Psoas muscle (tissue), 8 donors: Measurements from ENCODE around the gene CACNG3. TPM values are rescaled to one million over a fixed set of nuclear protein-coding genes. Genes with fewer than 3 reads are reported as not detected.
"Not testable (repeated sequence)": the region's sequence is repeated elsewhere in the genome, so short reads cannot be mapped to it uniquely, and the experiment has no call there.

Experiments
- ATAC-seq, 4 donors: fragments of 200-7000 bp; cut with Tn5 transposase; one replicate each; pipeline ENCODE4 v1.9.1; 2020; ENCODE audit warnings: moderate library complexity in 3 of 4, mild to moderate bottlenecking in 2 of 4
- DNase-seq, 2 donors: peaks; one replicate each; pipeline ENCODE4 v3.0.0-alpha.2; 2020
- H3K27ac ChIP-seq: fragments of 200-600 bp; one replicate; pipeline ENCODE4 v1.8.0; 2022
- H3K27me3 ChIP-seq, 3 donors: fragments of 200-600 bp in 1 of 3; one replicate each; pipeline versions ENCODE4 v1.6.1 to v1.8.0; 2013 to 2022; ENCODE audit warnings: low read length in 2 of 3, mild to moderate bottlenecking in 2 of 3, moderate library complexity in 1 of 3; ENCODE audit not compliant: insufficient read depth in 3 of 3
- H3K36me3 ChIP-seq, 2 donors: fragments of 200-600 bp in 1 of 2; one replicate each; pipeline versions ENCODE4 v1.6.1 to v1.8.0; 2013 to 2022; ENCODE audit warnings: low read depth in 1 of 2, mild to moderate bottlenecking in 1 of 2, moderate library complexity in 1 of 2; ENCODE audit not compliant: insufficient read depth in 1 of 2
- H3K4me1 ChIP-seq: fragments of 200-600 bp; one replicate; pipeline ENCODE4 v1.8.0; 2022
- H3K4me3 ChIP-seq: fragments of 200-600 bp; one replicate; pipeline ENCODE4 v1.8.0; 2022; ENCODE audit warnings: mild to moderate bottlenecking
- H3K9me3 ChIP-seq: fragments of 200-600 bp; one replicate; pipeline ENCODE4 v1.8.0; 2022
- CTCF ChIP-seq: fragments of 200-600 bp; IDR thresholded peaks from one replicate; pipeline ENCODE4 v1.8.0; 2022; ENCODE audit warnings: antibody characterized with exemption
- WGBS, 3 donors: extraction: QIAGEN DNeasy Blood & Tissue Kit; methylation state at CpG; one replicate each; pipeline versions ENCODE4 v1.1.6 to v1.1.7; 2013; 5-methylcytosine and 5-hydroxymethylcytosine counted together
- intact Hi-C, 2 donors: fragments of 100-400 bp; cut with DNase I; formaldehyde crosslinking; loops; one replicate each; pipeline versions ENCODE4 v1.11.0 to v1.14.2; 2022
- polyA plus RNA-seq, 3 donors: library from polyadenylated mRNA; stranded (reverse); fragments of 200-250 nt; gene quantifications; one replicate each; pipeline ENCODE4 v1.2.3, GENCODE V29; 2013
- total RNA-seq, 4 donors: library from RNA; stranded (reverse); fragmentation: NEBNext Ultra II Directional in 2 of 4; extraction: Animal tissue kit (Norgen Biotek cat#: 25700) in 2 of 4; gene quantifications; one replicate each; pipeline versions ENCODE4 v1.2.1 to v1.2.4, GENCODE V29; 2021 to 2023
- donor health status: healthy with polysubstance abuse.
- donor health status: DM: no; HTN: no; CAD: no; lungs with moderate emphysema.
- donor health status: Bipolar disorder and iron deficiency.
- donor health status: healthy.
- donor health status: DM: yes; HTN: yes; CAD: no.
- donor health status: DM: no; HTN: no; CAD: no.
- donor health status: DM: no; HTN: no; CAD: no.
- donor health status: DM: yes; HTN: yes; CAD: no.

The CACNG3 gene
- total and polyA plus RNA-seq, 7 donors, result 0.03 TPM; not detected in 6

- intact Hi-C loops, result no loop called here
- Histone ChIP-seq H3K4me3 (no peak overlapping the region), H3K4me1 (no peaks in the 10 kb centered on the region), H3K27ac (no peak overlapping the region), H3K9me3 (no peaks in the 10 kb centered on the region), H3K36me3 (no peaks in the 10 kb centered on the region), H3K27me3 (no peaks in the 10 kb centered on the region)
- DNase-seq (no peak), ATAC-seq (no peak)
- TF ChIP-seq CTCF, result no peak
- WGBS, 3 donors, result 38 to 41% (median 41%) methylated on average over 10 of the region's 10 CpGs
These were observed 35.8 kb downstream of the CACNG3 start for GRCh38 chr16:24291932-24292331.

GRCh38 chr16:24294131-24294530 lies 38.0 kb downstream of the CACNG3 start:
- DNase-seq, result no peak

GRCh38 chr16:24297375-24297774 lies 41.2 kb downstream of the CACNG3 start:
- WGBS, 3 donors, result 45 to 56% (median 48%) methylated on average over 3 of the region's 3 CpGs
- intact Hi-C loops, result no loop called here
- Histone ChIP-seq H3K36me3 (no peaks in the 10 kb centered on the region), H3K27me3 (no peaks in the 10 kb centered on the region), H3K4me1 (no peaks in the 10 kb centered on the region), H3K9me3 (no peaks in the 10 kb centered on the region), H3K27ac (no peak overlapping the region), H3K4me3 (no peak overlapping the region)
- no peak for TF ChIP-seq CTCF
- ATAC-seq, result no peak
- no peak for DNase-seq

More at GRCh38 chr16:24294131-24294530, 38.0 kb downstream of the CACNG3 start:
- intact Hi-C loops, result no loop called here
- no peaks in the 10 kb centered on the region for H3K27me3 ChIP-seq
- no peak for ATAC-seq
- no peak overlapping the region for H3K27ac ChIP-seq
- H3K4me1 ChIP-seq, result no peaks in the 10 kb centered on the region
- WGBS, 3 donors, result 76 to 84% (median 82%) methylated on average over 7 of the region's 7 CpGs
- no peaks in the 10 kb centered on the region for H3K9me3 ChIP-seq
- H3K36me3 ChIP-seq, result no peaks in the 10 kb centered on the region
- no peak overlapping the region for H3K4me3 ChIP-seq
- no peak for TF ChIP-seq CTCF

- TF ChIP-seq CTCF, result no peak
- DNase-seq (no peak), ATAC-seq (no peak)
- Histone ChIP-seq H3K9me3 (no peaks in the 10 kb centered on the region), H3K36me3 (no peaks in the 10 kb centered on the region), H3K4me1 (no peaks in the 10 kb centered on the region), H3K27ac (no peak overlapping the region), H3K4me3 (no peak overlapping the region), H3K27me3 (no peaks in the 10 kb centered on the region)
- WGBS, 3 donors, result 75 to 84% (median 78%) methylated on average over 5 of the region's 5 CpGs
- intact Hi-C loops, result no loop called here
These were observed 42.5 kb downstream of the CACNG3 start for GRCh38 chr16:24298548-24299167.

- H3K4me3 ChIP-seq, intact Hi-C loops, H3K27me3 ChIP-seq, H3K27ac ChIP-seq, H3K9me3 ChIP-seq, DNase-seq, ATAC-seq, H3K4me1 ChIP-seq, H3K36me3 ChIP-seq: not testable (repeated sequence)
- 73 to 83% (median 75%) methylated on average over 6 of the region's 6 CpGs for WGBS, 3 donors
These were observed 44.6 kb downstream of the CACNG3 start for GRCh38 chr16:24300750-24301149.
